CD4-positive, alpha-beta T cell treated with Interleukin-15 for 1 hour (primary cell): ENCODE measurements around the gene VPS52.
"Not testable (repeated sequence)": the region's sequence is repeated elsewhere in the genome, so short reads cannot be mapped to it uniquely, and the experiment has no call there.

ENCODE experiments used
- DNase-seq: peaks from one replicate; pipeline ENCODE4 v3.0.0-alpha.2; 2020

VPS52 gene

GRCh38 chr6:33248932-33249731 is 22.5 kb downstream of the VPS52 start:
- peak; percentile 99 for DNase-seq

- peak; percentile 26 for DNase-seq
Measured at GRCh38 chr6:33248643-33248931, 23.1 kb downstream of the VPS52 start.

DNA sequence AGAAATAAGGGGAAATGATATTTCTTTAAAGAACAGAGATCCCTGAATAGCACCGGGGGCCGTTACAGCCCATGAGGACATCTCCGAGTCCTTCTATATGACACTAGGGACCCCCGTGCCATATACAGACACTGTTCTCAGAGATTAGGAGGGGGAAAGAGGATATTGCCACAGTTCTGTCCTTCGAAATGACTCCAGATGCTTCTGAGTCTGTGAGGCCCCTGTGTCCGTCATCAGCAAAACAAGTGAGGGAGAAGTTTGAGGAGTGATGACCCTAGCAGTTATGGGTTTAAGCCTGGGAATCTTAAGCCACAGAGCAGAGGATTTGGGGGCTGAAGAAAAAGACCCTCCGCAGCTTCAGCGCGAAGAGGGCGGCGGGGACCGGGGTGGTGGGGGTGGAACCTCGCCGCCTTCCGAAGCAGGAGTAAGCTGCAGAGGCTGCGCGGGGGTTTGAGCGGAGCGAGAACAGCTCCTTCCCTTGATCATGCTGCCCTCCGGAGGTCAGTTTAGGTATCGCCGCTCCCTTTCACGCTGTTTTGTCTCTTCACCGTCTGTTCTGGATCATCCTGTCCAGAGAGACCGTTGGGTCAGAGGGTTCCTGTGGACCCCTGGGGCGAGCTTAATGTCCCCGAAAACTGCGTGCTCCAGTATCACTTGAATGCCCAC is 23.6 kb downstream of the VPS52 start:
- peak; percentile 88 for DNase-seq

- no peak for DNase-seq
Measured at GRCh38 chr6:33243476-33243875, 28.2 kb downstream of the VPS52 start.

GRCh38 chr6:33241968-33242367 is 29.7 kb downstream of the VPS52 start:
- no peak for DNase-seq

GRCh38 chr6:33237741-33238140 is 33.9 kb downstream of the VPS52 start:
- DNase-seq = no peak

- no peak for DNase-seq
Measured at GRCh38 chr6:33236852-33237251, 34.8 kb downstream of the VPS52 start.

DNA sequence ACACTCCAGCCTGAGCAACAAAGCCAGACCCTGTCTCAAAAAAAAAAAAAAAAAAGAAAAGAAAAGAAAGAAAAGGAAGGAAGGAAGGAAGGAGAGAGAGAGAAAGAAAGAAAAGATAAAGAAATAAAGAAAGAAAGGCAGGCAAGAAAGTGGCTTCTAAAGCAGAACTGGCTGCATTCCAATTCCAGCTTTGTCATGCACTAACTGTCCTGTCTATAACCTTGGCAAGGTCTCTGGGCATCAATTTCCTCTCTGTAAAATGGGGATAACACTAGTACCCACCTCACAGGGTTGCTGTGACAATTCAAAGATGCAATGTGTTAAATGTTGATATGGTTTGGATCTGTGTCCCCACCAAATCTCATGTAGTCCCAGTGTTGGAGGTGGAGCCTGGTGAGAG is 35.3 kb downstream of the VPS52 start:
- DNase-seq = no peak

DNA sequence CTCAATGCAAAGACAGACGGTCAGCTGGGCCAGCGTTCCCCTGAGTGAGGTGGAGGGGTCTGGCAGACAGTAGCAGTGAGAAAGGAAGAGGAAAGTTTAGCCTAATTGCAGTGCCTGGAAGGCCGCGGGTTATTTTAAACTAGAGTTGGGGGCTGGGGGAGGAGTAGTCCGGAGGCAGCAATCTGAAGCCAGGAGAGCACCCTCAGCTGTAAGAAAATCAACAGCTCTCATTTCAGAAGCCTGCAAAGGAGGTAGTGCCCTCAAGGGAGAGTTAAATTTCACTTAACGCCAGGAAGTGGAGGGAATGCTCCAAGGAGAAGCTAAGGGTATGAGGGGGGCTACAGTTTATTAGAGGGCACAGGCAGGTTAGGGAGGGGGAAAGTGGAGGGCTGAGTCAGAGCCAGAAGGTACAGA is 36.4 kb downstream of the VPS52 start:
- DNase-seq = no peak

GRCh38 chr6:33226503-33227120 is 45.1 kb downstream of the VPS52 start:
- DNase-seq = not testable (repeated sequence)

- no peak for DNase-seq
Measured at GRCh38 chr6:33217681-33218080, 54.0 kb downstream of the VPS52 start.

GRCh38 chr6:33217246-33217645 is 54.4 kb downstream of the VPS52 start:
- DNase-seq = no peak

DNA sequence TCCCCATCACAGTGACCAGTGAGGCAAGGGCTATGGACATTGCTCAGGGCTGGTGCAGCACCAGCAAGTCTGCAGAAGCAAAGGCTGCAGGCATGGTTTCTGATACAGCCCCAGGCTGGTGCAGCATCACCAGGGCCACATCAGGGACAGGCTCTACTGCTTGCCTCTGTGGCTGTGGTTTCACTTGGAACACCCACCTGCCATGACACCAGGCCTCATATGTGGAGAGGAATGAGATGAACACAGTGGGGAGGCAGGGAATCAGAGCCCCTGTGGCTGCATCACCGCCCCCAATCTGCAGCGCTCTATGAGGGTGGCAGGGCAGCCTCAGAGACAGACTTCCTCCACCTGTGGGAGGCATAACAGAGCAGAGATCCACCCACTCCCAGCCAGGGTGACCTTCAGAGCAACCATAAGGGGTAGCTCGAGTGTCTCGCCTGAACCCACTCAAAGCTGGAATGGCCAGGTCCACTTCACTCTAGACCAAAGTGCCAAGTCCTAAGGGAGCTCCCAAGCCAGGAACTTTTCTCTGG is 55.5 kb downstream of the VPS52 start:
- no peak for DNase-seq

DNA sequence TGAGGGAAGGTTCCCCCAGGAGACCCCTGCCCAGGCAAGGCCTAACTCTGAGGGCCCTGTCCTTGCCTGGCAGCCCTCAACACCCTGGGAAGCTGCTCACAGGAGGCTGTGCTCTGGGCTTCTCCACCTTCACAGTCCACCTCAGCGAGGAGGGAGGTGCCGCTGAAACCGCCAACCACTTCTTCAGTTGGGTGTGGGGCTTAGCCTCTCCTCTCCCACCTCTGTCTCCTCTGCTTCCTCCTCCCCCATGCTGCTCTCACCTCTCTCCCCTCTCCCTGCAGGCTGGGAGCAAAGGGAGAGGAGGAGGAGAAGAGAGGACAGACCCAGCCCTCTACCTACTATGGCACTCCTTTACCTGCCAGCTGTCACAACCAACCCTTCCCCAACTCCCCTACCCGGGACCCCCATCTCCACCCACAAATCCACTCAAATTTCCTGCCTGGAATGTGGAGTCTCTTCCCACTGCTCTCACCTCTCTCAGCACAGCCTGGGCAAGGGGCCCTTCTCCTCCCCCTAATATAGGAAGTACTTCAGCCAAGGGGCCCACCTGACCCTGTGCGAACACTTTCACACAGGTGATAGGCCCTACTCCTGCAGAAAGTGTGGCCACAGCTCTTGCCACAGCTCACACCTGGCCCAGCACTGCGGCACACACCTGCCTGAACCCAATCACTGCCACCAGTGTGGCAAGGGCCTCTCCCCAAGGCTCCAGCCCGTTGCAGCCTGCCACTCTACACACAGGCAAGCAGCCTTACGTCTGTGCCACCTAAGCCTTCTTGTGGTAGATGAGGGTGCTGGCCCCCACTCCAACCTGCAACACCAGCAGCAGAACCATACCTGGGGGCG is 56.2 kb downstream of the VPS52 start:
- no peak for DNase-seq

- DNase-seq = no peak
Measured at GRCh38 chr6:33213989-33214335, 57.7 kb downstream of the VPS52 start.

DNA sequence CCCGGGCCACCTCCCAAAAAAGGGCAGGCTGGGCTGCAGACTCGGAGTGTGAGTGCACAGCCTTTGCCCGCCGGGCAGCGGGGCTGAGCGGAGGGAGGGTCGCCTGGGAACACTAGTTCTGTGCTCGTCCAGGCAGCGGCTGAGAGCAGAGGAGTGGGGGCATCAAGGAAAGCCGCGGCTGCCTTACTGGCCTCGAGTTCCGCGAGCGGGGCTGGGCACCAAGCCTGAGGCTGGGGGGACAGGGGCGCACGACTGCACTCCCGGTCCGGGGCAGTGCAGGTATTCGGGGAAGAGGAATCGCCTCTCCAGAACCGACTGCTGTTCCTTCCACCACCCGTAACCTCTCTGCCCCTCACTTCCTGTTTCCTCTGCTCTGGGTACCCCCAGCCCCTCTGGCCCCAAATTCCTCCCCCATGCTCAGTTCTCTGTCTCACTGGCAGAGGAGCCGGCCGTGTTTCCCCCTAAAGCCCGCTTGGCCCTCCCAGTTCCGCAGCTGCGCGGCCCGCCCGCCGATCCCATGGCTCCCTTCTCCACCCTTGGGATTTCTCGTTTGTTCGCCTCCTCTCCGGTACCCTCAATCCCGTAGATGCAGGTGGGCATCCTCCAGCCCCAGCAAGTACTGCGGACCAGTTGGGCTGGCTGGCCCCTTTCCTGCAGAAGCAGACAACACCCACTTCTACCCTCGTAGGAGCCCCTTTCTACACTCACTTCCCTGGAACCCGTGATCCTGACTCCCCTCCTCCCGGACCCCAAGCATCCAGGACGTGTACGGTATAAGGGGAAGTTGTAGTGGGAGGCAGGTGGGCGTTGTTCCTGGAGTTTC is 58.3 kb downstream of the VPS52 start:
- DNase-seq = no peak

DNA sequence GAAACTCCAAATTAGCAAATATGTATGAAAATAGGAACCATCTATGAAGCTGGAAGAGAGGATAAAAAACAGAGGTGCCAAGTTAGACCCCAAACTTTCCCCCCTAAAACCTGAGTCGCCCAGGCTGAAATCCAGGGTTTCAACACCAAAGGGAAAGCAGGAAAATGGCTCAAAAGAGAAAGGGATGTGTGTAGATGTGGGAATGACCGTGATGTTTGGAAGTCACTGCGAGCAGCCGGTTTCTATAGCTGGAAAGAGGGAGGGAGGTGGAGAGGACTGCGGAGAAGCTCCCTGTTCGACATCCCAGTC is 58.9 kb downstream of the VPS52 start:
- DNase-seq = no peak

GRCh38 chr6:33211666-33212422 is 59.8 kb downstream of the VPS52 start:
- DNase-seq = no peak

GRCh38 chr6:33211136-33211535 is 60.5 kb downstream of the VPS52 start:
- no peak for DNase-seq

DNA sequence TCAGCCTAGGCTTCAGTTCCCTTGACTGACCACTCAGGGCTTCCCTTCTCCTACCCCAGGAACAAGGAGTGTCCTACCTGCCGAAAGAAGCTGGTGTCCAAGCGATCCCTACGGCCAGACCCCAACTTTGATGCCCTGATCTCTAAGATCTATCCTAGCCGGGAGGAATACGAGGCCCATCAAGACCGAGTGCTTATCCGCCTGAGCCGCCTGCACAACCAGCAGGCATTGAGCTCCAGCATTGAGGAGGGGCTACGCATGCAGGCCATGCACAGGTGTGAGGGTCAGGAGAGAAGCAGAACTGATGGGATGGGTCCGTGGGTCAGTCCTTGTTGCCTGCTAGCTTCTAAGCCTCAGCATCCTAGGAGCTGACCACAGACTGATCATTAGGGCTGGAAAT is 61.8 kb downstream of the VPS52 start:
- no peak for DNase-seq

GRCh38 chr6:33208091-33208967 is 63.3 kb downstream of the VPS52 start, which contains the start of gene RING1:
TSS of gene RING1 (plus strand) at chr6:33208500. CDS start at chr6:33208823, 323 bp downstream.
- DNase-seq = peak; percentile 88
